ENCODE measurements around the gene PCCA. TPM values are rescaled to one million over a fixed set of nuclear protein-coding genes. Genes with fewer than 3 reads are reported as not detected.

The PCCA gene
- polyA plus RNA-seq, 3 donors from 2014 or later, result 7.9 to 14.0 (median 11.4) TPM

DNA sequence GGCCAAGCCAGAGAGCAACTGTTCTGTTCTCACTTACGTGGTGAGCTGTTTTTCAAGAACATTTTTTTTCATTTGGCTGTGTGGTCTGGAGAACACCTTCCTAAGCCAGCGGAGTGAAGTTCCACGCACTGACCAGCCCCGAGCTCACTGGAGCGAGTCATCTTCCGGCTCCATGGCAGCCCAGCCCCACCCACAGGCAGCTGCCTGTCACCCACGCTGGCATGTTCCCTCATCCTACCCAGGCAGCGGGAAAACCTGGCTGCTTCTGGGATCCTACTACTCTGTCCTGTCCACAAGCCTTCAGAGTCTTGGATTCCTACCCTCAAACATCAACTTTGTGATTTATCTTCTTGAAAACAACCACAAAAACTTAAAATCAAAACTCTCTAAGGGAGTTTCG, 423.5 kb downstream of the PCCA start:
- H3K4me3 Mint-ChIP-seq, result peak overlapping the region in 3 of 5 donors; percentile 11 to 39 (median 11)

DNA sequence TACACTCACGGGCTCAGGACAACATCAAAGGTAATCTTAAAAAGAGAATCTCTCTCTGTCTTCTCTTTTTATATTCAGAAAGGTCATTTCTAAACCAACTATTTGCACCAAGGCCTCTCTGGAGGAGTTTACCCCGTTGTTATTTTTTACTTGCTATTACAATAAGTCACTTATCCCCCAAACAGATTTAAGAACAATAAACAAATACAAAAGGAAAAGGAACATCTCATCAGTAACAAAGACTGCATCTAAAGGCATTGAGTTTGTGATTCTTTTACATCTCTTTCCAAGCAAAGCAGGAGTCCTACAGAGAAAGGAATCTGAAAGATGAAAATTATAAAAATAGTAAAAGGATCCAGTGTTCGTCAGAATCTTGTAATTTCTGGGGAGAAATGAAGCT, 424.3 kb downstream of the PCCA start:
- Mint-ChIP-seq H3K27ac (peak overlapping the region in 1 of 6 donors; percentile 8), H3K4me1 (peaks cover 27 to 50% of the 10 kb centered on the region in 2 donors), H3K27me3 (ENCODE audit: low read depth in 3 of 3) (peaks cover 0 to 12% (median 0%) of the 10 kb centered on the region in 3 donors)

More for the DNA sequence above, 423.5 kb downstream of the PCCA start:
- Mint-ChIP-seq H3K4me1 (peaks cover 22 to 43% of the 10 kb centered on the region in 2 donors), H3K27ac (peak overlapping the region in 3 of 6 donors; percentile 57 to 65 (median 59)), H3K9me3 (no peaks in the 10 kb centered on the region), H3K27me3 (ENCODE audit: low read depth in 3 of 3) (peaks cover 0 to 12% (median 2%) of the 10 kb centered on the region in 3 donors), H3K36me3 (peaks cover 4 to 8% (median 6%) of the 10 kb centered on the region in 3 donors)
- DNase-seq, result no peak

DNA sequence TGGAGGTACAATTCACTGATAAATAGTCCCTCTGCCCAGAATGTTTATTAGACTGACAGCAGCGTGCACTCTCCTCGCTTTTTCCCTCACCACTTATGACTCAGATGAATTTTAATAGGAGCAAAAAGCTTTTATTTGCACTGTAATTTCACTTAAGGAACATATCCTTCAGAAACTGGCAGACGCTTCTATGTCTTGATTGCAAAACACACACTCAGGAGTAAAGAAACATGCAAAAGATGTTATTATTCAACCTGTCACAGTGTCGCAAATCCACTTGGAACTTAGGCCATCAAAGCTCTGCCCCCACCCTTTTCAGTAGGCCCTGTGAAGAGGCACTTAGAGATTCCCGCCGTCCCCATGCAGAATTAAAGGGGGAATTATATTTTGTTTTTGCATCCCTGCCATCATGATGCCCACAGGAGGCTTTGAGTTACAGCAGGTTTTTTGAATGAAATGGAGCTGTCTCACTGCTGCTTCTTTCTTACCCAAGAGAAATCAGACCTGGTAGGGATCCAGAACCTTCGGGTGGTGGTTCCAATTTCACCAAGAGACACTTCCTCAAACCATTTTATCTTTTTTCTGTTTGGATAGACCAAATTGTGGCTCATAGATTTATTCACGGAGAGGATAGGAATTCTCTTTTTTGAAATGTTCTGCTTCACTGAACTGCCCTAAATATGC, 425.2 kb downstream of the PCCA start:
- peaks cover 4 to 8% (median 8%) of the 10 kb centered on the region in 3 donors for H3K36me3 Mint-ChIP-seq
- peaks cover 0 to 12% (median 0%) of the 10 kb centered on the region in 3 donors for H3K27me3 Mint-ChIP-seq (ENCODE audit: low read depth in 3 of 3)
- DNase-seq, result no peak
- H3K27ac Mint-ChIP-seq, result no peak overlapping the region
- H3K9me3 Mint-ChIP-seq, result no peaks in the 10 kb centered on the region
- H3K4me1 Mint-ChIP-seq, result peaks cover 30 to 60% of the 10 kb centered on the region in 2 donors
- peak overlapping the region in 1 of 5 donors; percentile 24 for H3K4me3 Mint-ChIP-seq

More for the DNA sequence above, 424.3 kb downstream of the PCCA start:
- DNase-seq, result no peak
- H3K36me3 Mint-ChIP-seq, result peaks cover 4 to 8% (median 6%) of the 10 kb centered on the region in 3 donors
- no peaks in the 10 kb centered on the region for H3K9me3 Mint-ChIP-seq
- H3K4me3 Mint-ChIP-seq, result no peak overlapping the region

DNA sequence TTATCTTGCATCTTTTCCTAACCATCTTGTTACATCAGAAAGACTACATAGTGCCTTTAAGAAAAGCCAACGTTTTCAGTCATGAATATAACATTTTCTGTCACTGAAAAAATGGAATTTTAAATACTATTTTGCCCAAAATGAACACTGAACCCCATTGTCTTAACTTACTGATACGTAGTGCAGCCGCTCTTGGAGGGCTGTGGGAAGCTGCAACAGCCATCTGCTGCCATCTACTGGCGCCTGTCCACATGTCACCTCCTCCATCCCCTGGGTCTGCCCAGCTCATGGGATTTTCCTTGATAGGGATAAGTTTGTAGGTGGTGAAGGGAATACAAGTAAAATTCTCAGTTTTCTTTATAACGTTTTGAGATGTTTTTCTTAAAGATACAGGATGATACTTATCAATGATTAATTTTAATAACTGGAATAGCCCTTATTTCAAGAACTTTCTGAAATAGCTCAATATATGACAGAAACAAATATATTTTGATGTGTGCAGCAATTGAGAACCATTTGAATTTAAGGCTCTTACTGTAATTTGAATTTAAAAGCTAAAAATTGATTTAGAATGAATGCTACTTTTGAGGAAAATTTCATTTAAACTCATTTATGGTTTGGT, 426.0 kb downstream of the PCCA start:
- Mint-ChIP-seq H3K4me3 (peak overlapping the region in 3 of 5 donors; percentile 10 to 54 (median 24)), H3K4me1 (peaks cover 34 to 68% of the 10 kb centered on the region in 2 donors), H3K27me3 (ENCODE audit: low read depth in 3 of 3) (peaks cover 0 to 12% (median 0%) of the 10 kb centered on the region in 3 donors), H3K27ac (peak overlapping the region in 1 of 6 donors; percentile 63), H3K36me3 (peaks cover 4 to 8% (median 8%) of the 10 kb centered on the region in 3 donors), H3K9me3 (no peaks in the 10 kb centered on the region)
- peak; percentile 57 to 74 (median 64) for DNase-seq

DNA sequence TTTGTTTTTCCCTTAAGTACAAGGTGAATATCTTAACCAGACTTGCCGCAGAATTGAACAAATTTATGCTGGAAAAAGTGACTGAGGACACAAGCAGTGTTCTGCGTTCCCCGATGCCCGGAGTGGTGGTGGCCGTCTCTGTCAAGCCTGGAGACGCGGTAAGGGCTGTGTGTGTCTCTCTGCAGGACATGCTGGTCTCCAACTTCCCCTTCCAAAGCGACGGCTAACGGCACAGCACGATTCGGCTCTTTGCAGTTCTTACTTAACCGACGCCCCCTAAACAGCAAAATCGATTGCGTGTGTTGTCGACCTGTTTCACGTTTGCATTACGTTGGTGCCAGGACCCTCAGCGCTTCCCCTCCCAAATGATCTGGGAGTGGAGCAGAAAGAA, 426.5 kb downstream of the PCCA start:
- Mint-ChIP-seq H3K36me3 (peaks cover 4 to 8% (median 8%) of the 10 kb centered on the region in 3 donors), H3K27me3 (ENCODE audit: low read depth in 3 of 3) (peaks cover 0 to 14% (median 0%) of the 10 kb centered on the region in 3 donors), H3K4me3 (no peak overlapping the region), H3K4me1 (peaks cover 34 to 68% of the 10 kb centered on the region in 2 donors), H3K9me3 (no peaks in the 10 kb centered on the region), H3K27ac (peak overlapping the region in 1 of 6 donors; percentile 15)
- no peak for DNase-seq

DNA sequence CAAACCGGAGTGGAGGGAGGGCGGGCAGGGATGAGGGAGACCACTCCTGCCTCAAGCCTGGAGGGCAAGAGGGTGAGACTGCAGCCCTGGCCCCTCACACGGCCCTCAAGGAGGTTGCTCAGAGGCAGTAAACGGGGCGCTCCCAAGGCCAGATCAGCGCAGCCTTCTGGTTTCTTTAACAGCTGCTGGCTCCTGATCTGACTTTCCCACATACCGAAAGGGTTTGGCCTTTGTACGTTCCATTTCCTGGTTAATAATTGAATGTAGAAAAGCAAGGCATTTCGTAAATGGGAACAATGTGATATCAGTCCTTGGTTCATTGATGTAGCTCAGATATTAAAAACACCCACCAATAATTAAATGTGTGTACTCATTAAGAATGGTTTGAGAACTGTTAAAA, 428.2 kb downstream of the PCCA start:
- H3K4me1 Mint-ChIP-seq, result peaks cover 34 to 65% of the 10 kb centered on the region in 2 donors
- H3K9me3 Mint-ChIP-seq, result no peaks in the 10 kb centered on the region
- DNase-seq, result no peak
- H3K27ac Mint-ChIP-seq, result no peak overlapping the region
- peaks cover 4 to 11% (median 8%) of the 10 kb centered on the region in 3 donors for H3K36me3 Mint-ChIP-seq
- peaks cover 0 to 5% (median 0%) of the 10 kb centered on the region in 3 donors for H3K27me3 Mint-ChIP-seq (ENCODE audit: low read depth in 3 of 3)
- H3K4me3 Mint-ChIP-seq, result peak overlapping the region in 1 of 5 donors; percentile 15

DNA sequence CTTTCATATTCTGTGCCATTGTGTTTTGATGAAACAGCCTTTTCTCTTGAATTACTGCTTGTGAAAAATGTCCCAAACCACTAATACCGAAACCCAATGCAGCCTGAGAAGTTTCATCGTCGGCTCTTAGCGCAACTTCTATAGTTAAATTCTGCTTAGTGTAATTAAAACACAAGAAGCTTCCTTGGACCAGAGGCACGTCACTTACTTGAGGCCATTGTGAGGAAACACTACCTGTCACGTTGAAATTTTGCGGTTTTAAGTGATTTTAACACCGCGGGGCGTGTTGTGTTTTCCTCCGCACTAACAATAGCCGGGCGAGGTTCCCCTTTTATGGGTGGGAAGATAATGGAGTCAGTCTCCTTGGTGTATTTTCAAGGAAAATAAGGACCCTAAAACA, 428.8 kb downstream of the PCCA start:
- DNase-seq, result peak; percentile 15 to 23 (median 21)
- no peaks in the 10 kb centered on the region for H3K9me3 Mint-ChIP-seq
- peak overlapping the region in 4 of 5 donors; percentile 5 to 58 (median 28) for H3K4me3 Mint-ChIP-seq
- peaks cover 0 to 5% (median 0%) of the 10 kb centered on the region in 3 donors for H3K27me3 Mint-ChIP-seq (ENCODE audit: low read depth in 3 of 3)
- peaks cover 4 to 11% (median 8%) of the 10 kb centered on the region in 3 donors for H3K36me3 Mint-ChIP-seq
- no peak overlapping the region for H3K27ac Mint-ChIP-seq
- peaks cover 28 to 65% of the 10 kb centered on the region in 2 donors for H3K4me1 Mint-ChIP-seq

DNA sequence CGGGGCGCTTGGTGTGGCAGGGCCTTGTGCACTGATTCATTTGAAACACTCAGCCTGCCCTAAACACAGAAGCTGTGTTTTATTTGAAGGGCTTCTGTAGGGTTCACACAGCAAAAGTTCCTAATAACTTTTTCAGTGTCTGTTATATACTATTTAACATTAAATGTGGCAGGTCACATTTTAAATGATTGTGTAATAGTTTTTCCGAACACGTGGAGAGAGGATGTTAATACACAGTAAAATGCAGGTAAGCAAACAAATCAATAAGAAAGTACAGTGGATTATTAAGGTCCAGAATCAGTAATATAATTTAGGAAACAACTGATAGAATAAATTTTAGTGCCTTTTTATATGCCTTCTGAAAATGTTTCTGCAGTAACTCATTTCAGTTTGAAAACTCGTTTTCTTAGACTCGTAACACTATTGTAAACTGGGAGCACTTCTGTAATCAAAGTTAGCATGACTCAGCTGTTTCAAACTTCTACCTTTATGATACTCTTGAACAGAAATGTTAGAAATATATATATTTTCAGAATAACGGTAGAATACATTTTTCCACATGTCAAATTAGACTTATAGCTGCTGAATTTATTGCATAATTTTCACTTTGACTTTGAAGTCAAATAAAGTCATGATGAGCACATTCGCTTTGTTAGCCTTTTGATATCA, 429.6 kb downstream of the PCCA start:
- H3K36me3 Mint-ChIP-seq, result peaks cover 4 to 11% (median 8%) of the 10 kb centered on the region in 3 donors
- no peaks in the 10 kb centered on the region for H3K9me3 Mint-ChIP-seq
- peaks cover 0 to 5% (median 0%) of the 10 kb centered on the region in 3 donors for H3K27me3 Mint-ChIP-seq (ENCODE audit: low read depth in 3 of 3)
- H3K4me1 Mint-ChIP-seq, result peaks cover 28 to 57% of the 10 kb centered on the region in 2 donors
- peak overlapping the region in 2 of 5 donors; percentile 0 to 41 for H3K4me3 Mint-ChIP-seq
- no peak for DNase-seq
- peak overlapping the region in 2 of 6 donors; percentile 23 to 26 for H3K27ac Mint-ChIP-seq

DNA sequence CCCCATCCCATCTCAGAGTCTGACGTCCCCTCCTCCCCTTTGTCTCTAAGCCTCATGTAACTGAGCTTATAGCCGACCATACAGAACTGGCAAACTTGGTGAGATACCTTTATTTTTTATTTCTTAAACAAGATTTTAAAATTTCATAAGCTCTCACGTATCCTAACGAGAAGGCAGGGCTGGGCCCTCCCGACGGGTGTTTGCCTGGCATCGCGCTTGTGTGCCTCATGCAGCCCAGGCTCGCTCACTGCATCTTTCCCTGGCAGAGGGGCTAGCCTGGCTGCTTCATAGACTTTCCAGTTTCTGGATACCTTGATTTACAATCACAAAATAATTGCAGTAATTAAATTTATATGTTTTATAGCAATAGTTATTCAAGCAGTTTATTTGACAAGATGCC, 430.7 kb downstream of the PCCA start:
- DNase-seq, result no peak
- Mint-ChIP-seq H3K9me3 (no peaks in the 10 kb centered on the region), H3K4me3 (peak overlapping the region in 1 of 5 donors; percentile 14), H3K27ac (no peak overlapping the region), H3K36me3 (peaks cover 4 to 11% (median 11%) of the 10 kb centered on the region in 3 donors), H3K4me1 (peaks cover 26 to 48% of the 10 kb centered on the region in 2 donors), H3K27me3 (ENCODE audit: low read depth in 3 of 3) (peaks cover 0 to 6% (median 0%) of the 10 kb centered on the region in 3 donors)

DNA sequence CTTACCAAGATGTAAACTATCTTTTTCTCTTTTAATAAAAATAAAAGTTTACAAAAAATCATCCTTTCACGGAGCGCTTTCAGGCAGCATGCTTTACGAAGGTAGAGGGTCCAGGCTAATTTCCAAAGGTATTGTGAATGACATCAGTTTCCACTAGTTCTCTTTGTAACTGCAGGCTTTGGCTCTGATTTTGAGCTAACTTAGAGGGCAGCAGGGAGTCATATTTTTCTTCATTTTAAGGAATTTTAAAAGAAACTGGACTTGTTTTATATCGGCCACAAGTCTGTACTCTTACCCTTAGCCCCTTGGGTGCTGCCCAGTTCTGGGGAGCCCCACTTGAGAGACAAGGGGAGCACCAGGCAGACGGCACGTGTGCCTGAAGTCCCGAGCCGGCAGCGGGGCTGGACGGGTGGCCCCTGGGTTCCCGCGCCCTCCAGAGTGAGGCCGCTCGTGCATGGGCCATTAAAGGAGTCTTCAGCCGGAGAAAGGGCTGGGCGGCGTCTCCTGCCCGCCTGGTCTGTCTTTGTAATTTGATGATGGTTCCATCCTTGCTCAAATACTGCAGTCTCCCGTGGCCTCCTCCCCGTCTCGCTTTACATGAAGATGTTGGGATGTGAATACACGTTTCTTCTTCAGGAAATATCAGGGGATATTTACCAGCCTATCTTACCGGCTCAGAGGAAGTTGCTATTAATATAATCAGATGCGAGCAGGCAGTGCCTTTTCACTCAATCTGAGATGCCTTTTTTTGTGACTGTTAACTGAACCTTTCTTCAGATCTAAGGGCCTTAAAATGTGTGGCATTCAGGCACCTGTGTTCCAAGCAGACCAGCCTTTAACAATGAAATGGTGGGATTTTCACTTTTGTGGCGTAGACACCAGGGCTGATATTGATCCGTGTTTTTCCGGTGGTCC, 432.3 kb downstream of the PCCA start:
- Mint-ChIP-seq H3K4me1 (peaks cover 22 to 44% of the 10 kb centered on the region in 2 donors), H3K27ac (no peak overlapping the region), H3K36me3 (peaks cover 3 to 11% (median 8%) of the 10 kb centered on the region in 3 donors), H3K27me3 (ENCODE audit: low read depth in 3 of 3) (peaks cover 0 to 6% (median 0%) of the 10 kb centered on the region in 3 donors), H3K9me3 (no peaks in the 10 kb centered on the region), H3K4me3 (peak overlapping the region; percentile 51 to 86 (median 68))
- DNase-seq, result no peak

DNA sequence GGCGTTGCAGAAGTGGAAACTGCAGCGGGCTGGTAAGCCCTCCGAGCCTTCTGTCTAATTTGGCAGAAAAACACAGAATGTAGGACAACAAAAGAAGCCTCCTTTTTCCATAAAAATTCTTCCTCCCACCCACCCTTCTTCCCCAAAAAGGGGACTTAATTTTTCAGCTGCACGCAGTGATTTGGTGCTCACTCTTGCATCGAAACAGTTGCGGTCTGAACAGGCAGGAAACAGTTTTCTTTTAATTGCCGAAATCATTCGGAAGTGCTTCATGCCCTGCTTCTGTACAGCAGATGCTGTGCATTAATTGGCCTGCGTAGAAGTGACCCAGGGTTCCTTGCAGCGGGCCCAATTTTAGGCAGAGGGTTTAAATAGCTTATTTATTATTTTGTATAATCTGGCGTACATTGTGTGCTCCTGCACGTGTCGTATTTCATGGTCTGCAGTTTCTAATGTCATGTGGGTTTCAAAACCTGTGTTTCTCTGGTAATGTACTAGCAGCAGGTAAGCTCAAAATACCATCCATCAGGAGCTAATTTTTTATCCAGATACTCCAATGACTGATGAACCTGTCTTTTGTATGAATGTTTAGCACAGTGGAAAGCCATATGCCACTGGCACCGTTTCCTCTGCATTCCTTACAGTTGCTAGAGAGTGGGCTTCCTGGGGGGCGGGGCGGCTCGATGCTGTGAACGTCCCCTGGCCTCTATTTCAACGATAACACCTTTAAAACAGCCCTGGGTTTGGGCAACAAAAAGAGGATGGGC, 433.1 kb downstream of the PCCA start:
- Mint-ChIP-seq H3K9me3 (no peaks in the 10 kb centered on the region), H3K27ac (no peak overlapping the region), H3K4me3 (peak overlapping the region; percentile 51 to 86 (median 68)), H3K27me3 (ENCODE audit: low read depth in 3 of 3) (peaks cover 0 to 3% (median 0%) of the 10 kb centered on the region in 3 donors), H3K4me1 (peaks cover 21 to 44% of the 10 kb centered on the region in 2 donors), H3K36me3 (peaks cover 3 to 6% (median 4%) of the 10 kb centered on the region in 3 donors)
- DNase-seq, result no peak

DNA sequence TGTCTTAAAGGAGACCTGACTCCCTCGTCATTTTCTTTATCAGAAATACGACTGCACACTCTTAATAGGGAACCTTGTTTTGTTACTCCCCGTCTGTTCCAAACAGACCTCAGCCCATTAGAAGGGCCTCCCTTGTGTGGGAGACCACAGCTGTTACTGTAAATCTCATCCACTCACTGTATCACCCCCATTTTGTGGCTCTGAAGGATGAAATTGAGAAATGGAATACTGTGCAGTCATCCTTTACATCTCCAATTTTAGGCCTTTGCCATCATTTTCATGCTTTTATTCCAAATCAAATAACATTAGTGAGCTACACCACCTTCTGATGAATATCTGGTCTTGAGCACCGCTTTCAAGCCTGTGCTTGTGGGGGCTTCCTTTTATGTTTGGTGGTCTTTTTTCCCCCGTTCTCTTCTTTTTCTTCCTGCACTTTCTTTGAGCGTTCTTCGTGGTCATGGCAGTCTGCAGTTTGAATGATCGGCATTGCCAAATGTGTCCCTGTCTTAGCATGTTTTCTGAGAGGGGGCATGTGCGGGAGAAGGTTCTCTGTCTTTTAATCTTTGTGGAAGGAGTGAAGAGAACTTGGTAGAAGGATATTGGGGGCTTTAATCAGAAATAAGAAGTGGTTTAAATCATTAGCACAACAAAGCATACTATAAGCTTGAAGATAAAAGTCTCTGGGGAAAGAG, 433.9 kb downstream of the PCCA start:
- H3K27me3 Mint-ChIP-seq (ENCODE audit: low read depth in 3 of 3), result peaks cover 0 to 3% (median 0%) of the 10 kb centered on the region in 3 donors
- H3K4me1 Mint-ChIP-seq, result peaks cover 15 to 38% of the 10 kb centered on the region in 2 donors
- peaks cover 4 to 6% (median 4%) of the 10 kb centered on the region in 3 donors for H3K36me3 Mint-ChIP-seq
- no peak overlapping the region for H3K4me3 Mint-ChIP-seq
- H3K27ac Mint-ChIP-seq, result no peak overlapping the region
- H3K9me3 Mint-ChIP-seq, result no peaks in the 10 kb centered on the region
- DNase-seq, result no peak
